Measurements from ENCODE around the gene PLAGL1. TPM values are rescaled to one million over a fixed set of nuclear protein-coding genes. Genes with fewer than 3 reads are reported as not detected.
"Not testable (repeated sequence)": the region's sequence is repeated elsewhere in the genome, so short reads cannot be mapped to it uniquely, and the experiment has no call there.

PLAGL1 gene
- total RNA-seq, 1 donor = 12.1 TPM

DNA sequence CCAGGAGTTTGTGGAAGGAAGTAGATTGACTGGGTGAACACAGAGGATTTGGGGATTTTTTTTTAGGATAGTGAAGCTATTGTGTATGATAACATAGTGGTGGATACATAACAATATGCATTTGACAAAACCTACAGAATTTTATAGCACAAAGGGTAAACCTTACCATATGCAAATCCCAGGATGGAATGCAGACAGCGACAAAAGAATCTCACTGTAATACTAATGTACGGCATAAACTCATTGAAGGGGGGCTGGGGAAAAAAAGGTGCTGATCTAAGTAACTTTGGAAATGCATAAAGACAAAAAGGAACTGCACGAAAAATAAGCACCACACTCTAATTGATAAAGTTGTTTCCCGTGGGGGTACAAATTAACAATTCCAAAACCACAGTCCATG, 15.2 kb upstream of the PLAGL1 start:
- H3K4me3 ChIP-seq (ENCODE audit: low read depth, low read length) = no peak overlapping the region
- no peak for DNase-seq (ENCODE audit: low read depth)
- TF ChIP-seq, protein P1, sequence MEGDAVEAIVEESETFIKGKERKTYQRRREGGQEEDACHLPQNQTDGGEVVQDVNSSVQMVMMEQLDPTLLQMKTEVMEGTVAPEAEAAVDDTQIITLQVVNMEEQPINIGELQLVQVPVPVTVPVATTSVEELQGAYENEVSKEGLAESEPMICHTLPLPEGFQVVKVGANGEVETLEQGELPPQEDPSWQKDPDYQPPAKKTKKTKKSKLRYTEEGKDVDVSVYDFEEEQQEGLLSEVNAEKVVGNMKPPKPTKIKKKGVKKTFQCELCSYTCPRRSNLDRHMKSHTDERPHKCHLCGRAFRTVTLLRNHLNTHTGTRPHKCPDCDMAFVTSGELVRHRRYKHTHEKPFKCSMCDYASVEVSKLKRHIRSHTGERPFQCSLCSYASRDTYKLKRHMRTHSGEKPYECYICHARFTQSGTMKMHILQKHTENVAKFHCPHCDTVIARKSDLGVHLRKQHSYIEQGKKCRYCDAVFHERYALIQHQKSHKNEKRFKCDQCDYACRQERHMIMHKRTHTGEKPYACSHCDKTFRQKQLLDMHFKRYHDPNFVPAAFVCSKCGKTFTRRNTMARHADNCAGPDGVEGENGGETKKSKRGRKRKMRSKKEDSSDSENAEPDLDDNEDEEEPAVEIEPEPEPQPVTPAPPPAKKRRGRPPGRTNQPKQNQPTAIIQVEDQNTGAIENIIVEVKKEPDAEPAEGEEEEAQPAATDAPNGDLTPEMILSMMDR (IDR thresholded peaks at IDR 0.05; ENCODE audit: insufficient read depth, low read depth, low read length) = no peak

DNA sequence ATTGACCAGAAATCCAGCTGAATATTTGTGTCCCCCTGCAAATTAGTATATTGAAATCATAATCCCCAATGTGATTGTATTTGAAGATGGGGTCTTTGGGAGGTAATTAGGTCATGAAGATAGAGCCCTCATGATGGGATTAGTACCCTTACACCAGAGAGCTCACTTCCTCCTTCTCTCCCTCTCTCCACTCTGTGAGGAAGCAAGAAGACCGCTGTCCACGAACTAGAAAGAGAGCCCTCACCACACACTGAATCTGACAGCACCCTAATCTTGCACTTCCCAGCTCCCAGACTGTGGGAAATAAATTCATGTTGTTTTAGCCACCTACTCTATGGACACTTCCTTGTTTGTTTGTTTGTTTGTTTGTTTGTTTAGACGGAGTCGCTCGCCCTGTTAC, 11.9 kb upstream of the PLAGL1 start:
- no peak overlapping the region for H3K4me3 ChIP-seq (ENCODE audit: low read depth, low read length)
- DNase-seq (ENCODE audit: low read depth) = no peak
- TF ChIP-seq, protein P1 (IDR thresholded peaks at IDR 0.05; ENCODE audit: insufficient read depth, low read depth, low read length) = no peak

DNA sequence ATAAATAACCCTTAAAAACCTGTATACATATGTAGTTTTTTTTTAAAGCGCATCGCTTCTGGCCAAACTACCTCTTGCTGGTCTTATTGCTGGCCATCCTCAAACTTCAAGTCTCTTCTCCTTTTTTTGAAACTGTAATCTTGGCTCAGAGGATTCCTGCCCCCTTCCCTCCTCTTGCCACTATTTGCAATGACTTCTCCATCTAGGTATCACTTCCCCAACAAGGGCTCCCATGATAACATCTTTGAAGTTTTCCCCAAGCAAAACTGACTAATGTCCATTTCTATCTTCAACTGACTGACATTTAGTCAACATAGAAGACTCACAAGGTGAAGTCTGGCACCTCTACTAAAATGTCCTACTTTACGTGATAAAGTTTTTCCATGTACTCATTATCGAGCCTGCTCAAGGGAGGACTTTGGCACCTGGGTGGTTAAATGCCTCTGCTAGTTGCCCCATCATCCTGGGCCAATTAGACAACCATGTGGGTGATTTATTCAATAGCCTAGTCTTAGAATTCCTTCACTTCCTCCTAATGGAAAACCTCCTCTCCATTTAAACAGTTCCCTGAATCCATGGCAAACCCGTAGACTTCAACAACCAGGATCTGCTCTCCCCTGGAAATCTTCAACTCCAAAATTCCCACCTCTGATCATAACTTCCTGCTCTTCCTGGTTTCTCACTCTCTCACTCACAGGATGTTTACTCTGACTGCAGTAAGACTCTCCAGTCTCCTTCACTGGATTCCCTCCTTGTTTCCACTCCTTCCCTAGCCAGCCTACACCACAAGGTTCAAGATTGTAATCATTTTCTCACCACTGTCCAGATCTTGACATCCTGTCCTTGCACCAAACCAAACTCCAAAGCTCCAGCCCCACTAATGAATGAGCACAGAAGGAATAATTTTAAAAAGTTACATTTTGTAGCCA, 9.4 kb upstream of the PLAGL1 start:
- DNase-seq (ENCODE audit: low read depth) = no peak
- TF ChIP-seq, protein P1 (IDR thresholded peaks at IDR 0.05; ENCODE audit: insufficient read depth, low read depth, low read length) = no peak
- H3K4me3 ChIP-seq (ENCODE audit: low read depth, low read length) = no peak overlapping the region

DNA sequence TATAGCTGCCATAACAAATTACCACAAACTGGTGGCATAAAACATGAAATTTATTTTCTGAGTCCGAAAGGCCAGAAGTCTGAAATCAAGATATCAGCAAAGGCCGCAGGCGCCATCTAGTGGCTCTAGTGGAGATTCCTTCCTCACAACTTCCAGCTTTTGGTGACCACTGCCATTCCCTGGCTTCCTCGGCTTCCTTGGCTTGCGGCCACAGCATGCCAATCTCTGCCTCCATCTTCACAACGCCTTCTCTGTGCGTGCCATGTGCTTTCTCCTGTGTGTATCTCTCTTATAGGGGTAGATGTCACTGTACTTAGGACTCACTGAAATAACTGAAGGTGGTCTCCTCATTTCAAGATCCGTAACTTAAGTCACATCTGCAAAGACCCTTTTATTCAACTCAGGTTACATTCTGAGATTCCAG, 5.4 kb upstream of the PLAGL1 start:
- peak; percentile 79 for DNase-seq (ENCODE audit: low read depth)
- TF ChIP-seq, protein P1 (IDR thresholded peaks at IDR 0.05; ENCODE audit: insufficient read depth, low read depth, low read length) = peak; percentile 89
- no peak overlapping the region for H3K4me3 ChIP-seq (ENCODE audit: low read depth, low read length)

DNA sequence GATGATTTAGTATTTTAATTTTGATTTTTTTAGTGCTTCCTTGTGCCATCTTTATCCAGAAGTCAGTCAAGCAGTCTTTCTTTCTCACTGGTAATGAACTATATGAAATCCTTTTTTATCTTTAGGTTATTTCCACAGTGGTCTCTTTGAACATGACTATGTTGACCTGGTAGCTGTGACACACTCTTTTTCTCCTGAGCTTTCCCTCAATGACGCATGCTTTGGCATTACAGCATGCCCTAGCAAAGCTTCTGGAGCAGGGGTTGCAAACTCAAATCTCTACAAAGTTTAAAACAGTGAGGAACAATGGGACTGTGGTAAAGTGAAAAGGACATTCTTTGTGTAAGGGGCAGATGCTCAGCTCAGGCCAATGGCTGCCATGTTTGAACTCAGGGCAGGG, 4.5 kb upstream of the PLAGL1 start:
- no peak for DNase-seq (ENCODE audit: low read depth)
- H3K4me3 ChIP-seq (ENCODE audit: low read depth, low read length) = no peak overlapping the region
- TF ChIP-seq, protein P1 (IDR thresholded peaks at IDR 0.05; ENCODE audit: insufficient read depth, low read depth, low read length) = no peak

DNA sequence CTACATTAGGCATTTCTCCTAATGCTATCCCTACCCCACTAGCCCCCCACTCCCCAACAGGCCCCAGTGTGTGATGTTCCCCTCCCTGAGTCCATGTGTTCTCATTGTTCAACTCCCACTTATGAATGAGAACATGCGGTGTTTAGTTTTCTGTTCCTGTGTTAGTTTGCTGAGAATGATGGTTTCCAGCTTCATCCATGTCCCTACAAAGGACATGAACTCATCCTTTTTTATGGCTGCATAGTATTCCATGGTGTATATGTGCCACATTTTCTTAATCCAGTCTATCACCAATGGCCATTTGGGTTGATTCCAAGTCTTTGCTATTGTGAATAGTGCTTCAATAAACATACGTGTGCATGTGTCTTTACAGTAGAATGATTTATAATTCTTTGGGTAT, 1.6 kb upstream of the PLAGL1 start:
- not testable (repeated sequence) for H3K4me3 ChIP-seq (ENCODE audit: low read depth, low read length); DNase-seq (ENCODE audit: low read depth)

DNA sequence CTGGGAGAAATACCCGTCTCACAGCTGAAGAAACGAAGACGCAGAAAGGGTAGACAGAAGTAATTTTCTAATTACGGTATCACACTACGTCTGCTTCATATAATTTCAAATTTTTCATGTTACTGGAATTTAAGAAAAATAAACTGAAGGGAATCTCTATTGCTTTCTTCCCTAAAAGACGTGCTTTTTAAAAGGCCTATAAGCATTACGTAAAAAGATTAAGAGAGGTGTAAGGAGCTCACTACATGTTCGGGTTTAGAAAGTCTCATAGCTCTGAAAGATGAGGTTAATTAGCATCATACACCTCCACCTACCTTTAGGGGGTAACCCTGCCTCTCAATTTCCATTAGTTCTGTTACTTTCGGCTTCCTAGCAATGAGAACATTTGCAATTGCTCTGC, 787 bp upstream of the PLAGL1 start:
- no peak overlapping the region for H3K4me3 ChIP-seq (ENCODE audit: low read depth, low read length)
- TF ChIP-seq, protein P1 (IDR thresholded peaks at IDR 0.05; ENCODE audit: insufficient read depth, low read depth, low read length) = no peak
- DNase-seq (ENCODE audit: low read depth) = no peak
